ENCODE measurements around the gene CHRNG. TPM values are rescaled to one million over a fixed set of nuclear protein-coding genes. Genes with fewer than 3 reads are reported as not detected.

The CHRNG gene
- total RNA-seq, 1 donor from 2014 or later: not detected

GRCh38 chr2:232537079-232537478, 2.4 kb upstream of the CHRNG start:
- Histone ChIP-seq H3K4me3 (ENCODE audit: insufficient read depth, low read depth, low read length) (no peak overlapping the region), H3K4me2 (ENCODE audit: low read length) (no peak overlapping the region), H3K36me3 (ENCODE audit: insufficient read depth, low read length) (no peaks in the 10 kb centered on the region), H3K9me3 (ENCODE audit: insufficient read depth, low read depth, low read length) (peaks cover 4% of the 10 kb centered on the region), H3K79me2 (ENCODE audit: insufficient read depth, low read length) (no peaks in the 10 kb centered on the region), H3K4me1 (ENCODE audit: insufficient read depth, low read length) (no peaks in the 10 kb centered on the region), H2AFZ (ENCODE audit: low read depth, low read length) (no peak overlapping the region), H3K27ac (ENCODE audit: low read depth, low read length) (no peak overlapping the region), H4K20me1 (ENCODE audit: insufficient read depth, low read length) (no peaks in the 10 kb centered on the region), H3K9ac (ENCODE audit: low read length) (no peak overlapping the region), H3K27me3 (ENCODE audit: insufficient read depth, low read length) (no peaks in the 10 kb centered on the region)
- TF ChIP-seq CTCF (IDR thresholded peaks at IDR 0.05; ENCODE audit: insufficient read depth, low read depth, low read length): no peak
- Mint-ChIP-seq H3K27me3 (ENCODE audit: low read depth, unreplicated experiment) (peaks cover 3% of the 10 kb centered on the region), H3K4me1 (ENCODE audit: low read depth, unreplicated experiment) (peaks cover 2% of the 10 kb centered on the region), H3K36me3 (ENCODE audit: low read depth, unreplicated experiment) (peaks cover 5% of the 10 kb centered on the region), H3K27ac (ENCODE audit: unreplicated experiment) (no peak overlapping the region), H3K4me3 (ENCODE audit: unreplicated experiment) (no peak overlapping the region), H3K9me3 (ENCODE audit: unreplicated experiment) (peaks cover 3% of the 10 kb centered on the region)
- FAIRE-seq (no peak), DNase-seq (ENCODE audit: low read depth) (no peak)

GRCh38 chr2:232537499-232537898, 2.0 kb upstream of the CHRNG start:
- Histone ChIP-seq H3K27me3 (ENCODE audit: insufficient read depth, low read length) (no peaks in the 10 kb centered on the region), H3K27ac (ENCODE audit: low read depth, low read length) (no peak overlapping the region), H3K36me3 (ENCODE audit: insufficient read depth, low read length) (no peaks in the 10 kb centered on the region), H3K9ac (ENCODE audit: low read length) (no peak overlapping the region), H3K4me2 (ENCODE audit: low read length) (no peak overlapping the region), H3K4me3 (ENCODE audit: insufficient read depth, low read depth, low read length) (no peak overlapping the region), H3K4me1 (ENCODE audit: insufficient read depth, low read length) (no peaks in the 10 kb centered on the region), H2AFZ (ENCODE audit: low read depth, low read length) (no peak overlapping the region), H3K79me2 (ENCODE audit: insufficient read depth, low read length) (no peaks in the 10 kb centered on the region), H4K20me1 (ENCODE audit: insufficient read depth, low read length) (no peaks in the 10 kb centered on the region), H3K9me3 (ENCODE audit: insufficient read depth, low read depth, low read length) (peaks cover 4% of the 10 kb centered on the region)
- peaks cover 3% of the 10 kb centered on the region for H3K9me3 Mint-ChIP-seq (ENCODE audit: unreplicated experiment)
- H3K27ac Mint-ChIP-seq (ENCODE audit: unreplicated experiment): no peak overlapping the region
- DNase-seq (ENCODE audit: low read depth): no peak
- no peak for FAIRE-seq
- peaks cover 5% of the 10 kb centered on the region for H3K36me3 Mint-ChIP-seq (ENCODE audit: low read depth, unreplicated experiment)
- no peak overlapping the region for H3K4me3 Mint-ChIP-seq (ENCODE audit: unreplicated experiment)
- H3K4me1 Mint-ChIP-seq (ENCODE audit: low read depth, unreplicated experiment): peaks cover 2% of the 10 kb centered on the region
- TF ChIP-seq EZH2 (IDR thresholded peaks at IDR 0.05; ENCODE audit: insufficient read depth, low read length): no peak
- peaks cover 3% of the 10 kb centered on the region for H3K27me3 Mint-ChIP-seq (ENCODE audit: low read depth, unreplicated experiment)

DNA sequence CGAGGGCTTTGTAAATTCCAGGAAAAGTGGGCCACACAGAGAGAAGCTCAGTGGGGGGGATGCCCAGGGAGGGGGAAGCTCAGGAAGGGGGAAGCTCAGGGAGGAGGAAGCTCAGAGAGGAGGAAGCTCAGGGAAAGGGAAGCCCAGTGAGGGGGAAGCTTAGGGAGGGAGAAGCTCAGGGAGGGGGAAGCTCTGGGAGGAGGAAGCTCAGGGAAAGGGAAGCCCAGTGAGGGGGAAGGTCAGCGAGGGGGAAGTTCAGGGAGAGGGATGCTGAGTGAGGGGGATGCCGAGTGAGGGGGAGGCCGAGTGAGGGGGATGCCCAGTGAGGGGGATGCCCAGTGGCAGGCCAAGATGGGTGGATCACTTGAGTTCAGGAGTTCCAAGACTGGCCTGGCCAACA, 821 bp upstream of the CHRNG start:
- no peak overlapping the region for H3K4me2 ChIP-seq (ENCODE audit: low read length)
- no peaks in the 10 kb centered on the region for H3K27me3 Mint-ChIP-seq (ENCODE audit: low read depth, unreplicated experiment)
- H3K27me3 ChIP-seq (ENCODE audit: insufficient read depth, low read length): no peaks in the 10 kb centered on the region
- H4K20me1 ChIP-seq (ENCODE audit: insufficient read depth, low read length): no peaks in the 10 kb centered on the region
- peaks cover 4% of the 10 kb centered on the region for H3K9me3 ChIP-seq (ENCODE audit: insufficient read depth, low read depth, low read length)
- no peaks in the 10 kb centered on the region for H3K79me2 ChIP-seq (ENCODE audit: insufficient read depth, low read length)
- peaks cover 3% of the 10 kb centered on the region for H3K9me3 Mint-ChIP-seq (ENCODE audit: unreplicated experiment)
- no peaks in the 10 kb centered on the region for H3K4me1 ChIP-seq (ENCODE audit: insufficient read depth, low read length)
- H2AFZ ChIP-seq (ENCODE audit: low read depth, low read length): no peak overlapping the region
- no peak overlapping the region for H3K4me3 Mint-ChIP-seq (ENCODE audit: unreplicated experiment)
- peaks cover 2% of the 10 kb centered on the region for H3K4me1 Mint-ChIP-seq (ENCODE audit: low read depth, unreplicated experiment)
- no peak for DNase-seq (ENCODE audit: low read depth)
- no peak overlapping the region for H3K9ac ChIP-seq (ENCODE audit: low read length)
- FAIRE-seq: no peak
- H3K36me3 ChIP-seq (ENCODE audit: insufficient read depth, low read length): no peaks in the 10 kb centered on the region
- no peak for TF ChIP-seq EZH2 (IDR thresholded peaks at IDR 0.05; ENCODE audit: insufficient read depth, low read length)
- no peak for TF ChIP-seq CTCF (IDR thresholded peaks at IDR 0.05; ENCODE audit: insufficient read depth, low read depth, low read length)
- peaks cover 5% of the 10 kb centered on the region for H3K36me3 Mint-ChIP-seq (ENCODE audit: low read depth, unreplicated experiment)
- H3K4me3 ChIP-seq (ENCODE audit: insufficient read depth, low read depth, low read length): no peak overlapping the region
- no peak overlapping the region for H3K27ac ChIP-seq (ENCODE audit: low read depth, low read length)
- no peak overlapping the region for H3K27ac Mint-ChIP-seq (ENCODE audit: unreplicated experiment)
